ENCODE measurements around the gene TMEM11. TPM values are rescaled to one million over a fixed set of nuclear protein-coding genes. Genes with fewer than 3 reads are reported as not detected.
A peak's percentile ranks its signal among the peaks of the same experiment; 100 is the strongest.
"Not testable (repeated sequence)": the region's sequence is repeated elsewhere in the genome, so short reads cannot be mapped to it uniquely, and the experiment has no call there.

Gene TMEM11
- total RNA-seq, 1 donor from 2014 or later: 24.2 TPM

- DNase-seq (no peak), ATAC-seq (no peak)
- Histone ChIP-seq H3K36me3 (peaks cover 21% of the 10 kb centered on the region), H3K9me3 (no peaks in the 10 kb centered on the region), H3K4me3 (no peak overlapping the region), H3K4me1 (peaks cover 25% of the 10 kb centered on the region), H3K27me3 (no peaks in the 10 kb centered on the region), H3K27ac (no peak overlapping the region)
- intact Hi-C loops (cut with DNase I): no loop called here
- TF ChIP-seq, protein P1, sequence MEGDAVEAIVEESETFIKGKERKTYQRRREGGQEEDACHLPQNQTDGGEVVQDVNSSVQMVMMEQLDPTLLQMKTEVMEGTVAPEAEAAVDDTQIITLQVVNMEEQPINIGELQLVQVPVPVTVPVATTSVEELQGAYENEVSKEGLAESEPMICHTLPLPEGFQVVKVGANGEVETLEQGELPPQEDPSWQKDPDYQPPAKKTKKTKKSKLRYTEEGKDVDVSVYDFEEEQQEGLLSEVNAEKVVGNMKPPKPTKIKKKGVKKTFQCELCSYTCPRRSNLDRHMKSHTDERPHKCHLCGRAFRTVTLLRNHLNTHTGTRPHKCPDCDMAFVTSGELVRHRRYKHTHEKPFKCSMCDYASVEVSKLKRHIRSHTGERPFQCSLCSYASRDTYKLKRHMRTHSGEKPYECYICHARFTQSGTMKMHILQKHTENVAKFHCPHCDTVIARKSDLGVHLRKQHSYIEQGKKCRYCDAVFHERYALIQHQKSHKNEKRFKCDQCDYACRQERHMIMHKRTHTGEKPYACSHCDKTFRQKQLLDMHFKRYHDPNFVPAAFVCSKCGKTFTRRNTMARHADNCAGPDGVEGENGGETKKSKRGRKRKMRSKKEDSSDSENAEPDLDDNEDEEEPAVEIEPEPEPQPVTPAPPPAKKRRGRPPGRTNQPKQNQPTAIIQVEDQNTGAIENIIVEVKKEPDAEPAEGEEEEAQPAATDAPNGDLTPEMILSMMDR (IDR thresholded peaks at IDR 0.05): no peak
Observed at GRCh38 chr17:21198411-21198810, 15.6 kb downstream of the TMEM11 start.

DNA sequence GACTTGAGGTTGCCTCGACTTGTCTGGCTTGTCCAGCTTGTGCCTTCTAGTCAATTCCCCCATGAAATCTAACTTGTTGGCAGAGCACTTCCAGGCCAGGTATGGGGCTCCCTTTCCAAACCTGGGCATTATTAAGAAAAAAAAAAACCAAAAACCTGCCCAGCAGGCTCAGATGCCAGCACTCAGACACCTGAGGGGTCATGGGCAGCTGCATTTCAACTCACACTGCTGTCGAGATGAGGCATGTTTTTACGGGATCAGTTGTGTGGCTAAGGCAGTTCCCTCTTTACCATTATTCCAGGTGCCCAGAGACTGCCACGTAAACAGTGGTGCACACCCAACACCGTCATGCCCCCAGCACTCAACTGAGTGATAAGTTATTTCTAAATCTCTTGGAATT lies 17.8 kb downstream of the TMEM11 start:
- no peaks in the 10 kb centered on the region for H3K27me3 ChIP-seq
- no peaks in the 10 kb centered on the region for H3K9me3 ChIP-seq
- TF ChIP-seq, protein P1 (IDR thresholded peaks at IDR 0.05): no peak
- no peak overlapping the region for H3K4me3 ChIP-seq
- DNase-seq (no peak), ATAC-seq (no peak)
- H3K36me3 ChIP-seq: peaks cover 21% of the 10 kb centered on the region
- intact Hi-C loops (cut with DNase I): no loop called here
- peaks cover 30% of the 10 kb centered on the region for H3K4me1 ChIP-seq
- H3K27ac ChIP-seq: no peak overlapping the region

- TF ChIP-seq, protein P1 (IDR thresholded peaks at IDR 0.05): no peak
- ATAC-seq: no peak
- Histone ChIP-seq H3K9me3 (no peaks in the 10 kb centered on the region), H3K4me1 (peaks cover 20% of the 10 kb centered on the region), H3K27me3 (no peaks in the 10 kb centered on the region), H3K4me3 (no peak overlapping the region), H3K27ac (no peak overlapping the region), H3K36me3 (peaks cover 21% of the 10 kb centered on the region)
- intact Hi-C loops (cut with DNase I): no loop called here
- DNase-seq: no peak
Observed at GRCh38 chr17:21194703-21195102, 19.3 kb downstream of the TMEM11 start.

- DNase-seq (no peak), ATAC-seq (no peak)
- Histone ChIP-seq H3K4me3 (no peak overlapping the region), H3K4me1 (peaks cover 17% of the 10 kb centered on the region), H3K36me3 (peaks cover 21% of the 10 kb centered on the region), H3K27me3 (no peaks in the 10 kb centered on the region), H3K27ac (peak overlapping the region; percentile 6), H3K9me3 (no peaks in the 10 kb centered on the region)
- TF ChIP-seq, protein P1 (IDR thresholded peaks at IDR 0.05): no peak
- intact Hi-C loops (cut with DNase I): no loop called here
Observed at GRCh38 chr17:21194226-21194625, 19.7 kb downstream of the TMEM11 start.

GRCh38 chr17:21193031-21193430 lies 20.9 kb downstream of the TMEM11 start:
- no peaks in the 10 kb centered on the region for H3K27me3 ChIP-seq
- no peak overlapping the region for H3K4me3 ChIP-seq
- no peak for DNase-seq
- no peak overlapping the region for H3K27ac ChIP-seq
- intact Hi-C loops (cut with DNase I): no loop called here
- H3K9me3 ChIP-seq: no peaks in the 10 kb centered on the region
- peaks cover 17% of the 10 kb centered on the region for H3K4me1 ChIP-seq
- TF ChIP-seq, protein P1 (IDR thresholded peaks at IDR 0.05): no peak
- H3K36me3 ChIP-seq: peaks cover 26% of the 10 kb centered on the region
- ATAC-seq: no peak

DNA sequence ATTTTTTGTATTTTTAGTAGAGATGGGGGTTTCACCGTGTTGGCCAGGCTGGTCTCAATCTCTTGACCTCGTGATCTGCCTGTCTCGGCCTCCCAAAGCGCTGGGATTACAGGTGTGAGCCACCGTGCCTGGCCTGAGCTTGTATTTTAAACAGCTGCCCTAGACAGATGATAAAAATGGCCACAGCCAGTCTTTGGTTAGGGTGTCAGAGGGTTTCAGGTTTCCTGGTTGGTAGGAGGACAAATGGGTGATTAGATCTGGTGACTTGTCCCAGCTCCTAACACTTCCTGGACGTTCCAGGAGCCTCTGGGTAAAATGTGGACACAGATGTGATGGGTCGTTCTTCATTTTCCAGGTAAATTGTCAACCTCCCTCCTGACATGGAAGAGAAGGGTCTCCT lies 21.5 kb downstream of the TMEM11 start:
- H3K27ac ChIP-seq; ATAC-seq; H3K27me3 ChIP-seq; H3K4me3 ChIP-seq; intact Hi-C loops (cut with DNase I); H3K9me3 ChIP-seq; DNase-seq: not testable (repeated sequence)
- peaks cover 20% of the 10 kb centered on the region for H3K36me3 ChIP-seq
- H3K4me1 ChIP-seq: peaks cover 17% of the 10 kb centered on the region
